ENCODE measurements around the gene GP5.

DNA sequence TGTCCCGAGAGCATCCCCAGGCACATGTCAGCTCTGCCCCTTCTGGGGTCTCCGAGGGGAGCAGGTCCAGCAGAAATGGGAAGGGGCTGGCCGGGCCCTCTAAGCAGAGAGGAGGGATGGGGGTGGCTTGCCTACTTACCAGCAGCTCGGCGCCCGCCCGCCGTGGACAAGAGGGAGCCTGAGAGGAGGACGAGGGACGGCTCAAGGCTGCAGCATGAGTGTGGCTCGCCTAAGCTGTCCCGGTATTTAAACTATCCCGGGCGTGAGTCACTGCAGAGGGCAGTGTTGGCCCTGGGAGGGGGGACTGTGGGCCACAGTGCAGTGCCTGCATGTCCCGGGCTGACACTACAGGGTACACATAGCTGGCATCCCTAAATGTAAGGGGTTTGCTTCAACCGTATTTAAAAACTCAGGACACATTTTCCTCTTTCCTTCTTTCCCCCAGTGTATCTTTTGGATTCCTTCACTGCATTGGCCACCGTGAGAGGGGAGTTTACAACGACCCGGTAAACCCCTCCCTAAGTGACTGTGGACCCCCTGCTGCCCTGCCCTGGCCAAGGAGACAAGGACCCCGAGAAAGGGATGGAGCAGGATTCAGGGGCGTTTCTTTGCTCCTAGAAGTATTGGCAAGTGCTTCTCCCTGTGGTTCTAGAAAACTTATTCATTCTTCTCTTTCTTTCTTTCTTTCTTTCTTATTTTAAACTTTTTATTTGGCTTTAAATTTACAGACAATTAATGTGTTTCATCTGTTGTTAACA is 29.4 kb downstream of the GP5 start, which contains the start of gene LRRC15:
- TF ChIP-seq TAF1 (IDR thresholded peaks at IDR 0.05; ENCODE audit: low read depth, low read length) (no peak), POLR2A (IDR thresholded peaks at IDR 0.05; ENCODE audit: low read depth, low read length) (no peak), PAX5 (IDR thresholded peaks at IDR 0.05; ENCODE audit: insufficient read depth, low read length, severe bottlenecking) (no peak), POLR2AphosphoS5 (IDR thresholded peaks at IDR 0.05; ENCODE audit: low read depth, low read length) (no peak), POU2F2 (IDR thresholded peaks at IDR 0.05; ENCODE audit: low read depth, low read length) (no peak), SPI1 (IDR thresholded peaks at IDR 0.05; ENCODE audit: low read depth, low read length) (no peak)

All from GM12891 (cell line).